Caco-2 (cell line): ENCODE data around the gene MAMDC2. TPM values are rescaled to one million over a fixed set of nuclear protein-coding genes. Genes with fewer than 3 reads are reported as not detected.

ENCODE experiments used
- BruUV-seq: library from RNA; stranded (reverse); fragments of 400-500 nt; replicated peaks from 2 replicates; lab custom pipeline; 2021; lab: Mats Ljungman, UMichigan
- CTCF ChIA-PET: fragments of 300-600 bp; sonication (Branson Sonifier 250); formaldehyde crosslinking; loops from one replicate; lab custom pipeline; 2022; ENCODE audit warnings: antibody characterized with exemption; lab: Charles Lee
- POLR2A ChIA-PET: fragments of 300-600 bp; sonication (Branson Sonifier 250); formaldehyde crosslinking; loops from one replicate; lab custom pipeline; 2022; ENCODE audit warnings: antibody characterized with exemption; lab: Charles Lee
- DNase-seq, 2 experiments: peaks; one replicate each; pipeline versions ENCODE4 v3.0.0 to v3.0.0-alpha.2; 2020 to 2022
- H3K27me3 ChIP-seq: replicated peaks from 2 replicates; pipeline ENCODE4 v1.6.0; 2011; ENCODE audit warnings: low read length; ENCODE audit not compliant: control insufficient read depth, insufficient read depth
- H3K36me3 ChIP-seq: 2 replicates; pipeline ENCODE4 v1.5.1; 2011; ENCODE audit warnings: low read length; ENCODE audit not compliant: control insufficient read depth, insufficient read depth
- H3K4me1 ChIP-seq: fragments of 250-450 bp; sonication (Bioruptor Pico); 2 replicates; pipeline ENCODE4 v1.5.1; 2020; ENCODE audit warnings: mild to moderate bottlenecking
- H3K4me3 ChIP-seq: 2 replicates; pipeline ENCODE4 v1.5.1; 2011; ENCODE audit warnings: low read depth, mild to moderate bottlenecking, control low read depth, low read length
- H3K9me3 ChIP-seq: fragments of 250-450 bp; sonication (Bioruptor Pico); 2 replicates; pipeline ENCODE4 v1.5.1; 2020; ENCODE audit warnings: mild to moderate bottlenecking, moderate library complexity
- H3K27ac Mint-ChIP-seq: one replicate; pipeline ENCODE4 v1.8.0; 2022; ENCODE audit warnings: mixed read lengths; ENCODE audit not compliant: unreplicated experiment
- H3K27me3 Mint-ChIP-seq: one replicate; pipeline ENCODE4 v1.8.0; 2022; ENCODE audit warnings: mixed read lengths; ENCODE audit not compliant: insufficient read depth, unreplicated experiment
- H3K36me3 Mint-ChIP-seq: one replicate; pipeline ENCODE4 v1.8.0; 2022; ENCODE audit warnings: mild to moderate bottlenecking, mixed read lengths; ENCODE audit not compliant: insufficient read depth, unreplicated experiment
- H3K4me1 Mint-ChIP-seq: one replicate; pipeline ENCODE4 v1.8.0; 2022; ENCODE audit warnings: low read depth, mixed read lengths; ENCODE audit not compliant: unreplicated experiment
- H3K4me3 Mint-ChIP-seq: one replicate; pipeline ENCODE4 v1.8.0; 2022; ENCODE audit warnings: mild to moderate bottlenecking, moderate library complexity, mixed read lengths; ENCODE audit not compliant: unreplicated experiment
- H3K9me3 Mint-ChIP-seq: one replicate; pipeline ENCODE4 v1.8.0; 2022; ENCODE audit warnings: mixed read lengths; ENCODE audit not compliant: unreplicated experiment
- intact Hi-C: fragments of 100-400 bp; cut with micrococcal nuclease; formaldehyde crosslinking; loops from one replicate; pipeline ENCODE4 v1.10.0; 2022; ENCODE audit not compliant: unreplicated experiment
- total RNA-seq: library from RNA; stranded (reverse); gene quantifications from 2 replicates; pipeline ENCODE4 v1.2.3, GENCODE V29; 2022
- TF ChIP-seq, protein P1 (sequence below), 2 experiments: fragments of 200-600 bp in 1 of 2; IDR thresholded peaks; 1 replicate in 1 of 2; 2 replicates in 1 of 2; pipeline versions ENCODE4 v1.5.1 to v1.8.0; 2011 to 2022; ENCODE audit warnings: antibody characterized with exemption in 1 of 2, control low read depth in 1 of 2, inconsistent platforms in 1 of 2, low read depth in 1 of 2, low read length in 1 of 2, mild to moderate bottlenecking in 1 of 2, moderate library complexity in 1 of 2; ENCODE audit not compliant: insufficient read depth in 1 of 2, severe bottlenecking in 1 of 2, unreplicated experiment in 1 of 2

Gene MAMDC2
- total RNA-seq, 1 experiment from 2014 or later: not detected

DNA sequence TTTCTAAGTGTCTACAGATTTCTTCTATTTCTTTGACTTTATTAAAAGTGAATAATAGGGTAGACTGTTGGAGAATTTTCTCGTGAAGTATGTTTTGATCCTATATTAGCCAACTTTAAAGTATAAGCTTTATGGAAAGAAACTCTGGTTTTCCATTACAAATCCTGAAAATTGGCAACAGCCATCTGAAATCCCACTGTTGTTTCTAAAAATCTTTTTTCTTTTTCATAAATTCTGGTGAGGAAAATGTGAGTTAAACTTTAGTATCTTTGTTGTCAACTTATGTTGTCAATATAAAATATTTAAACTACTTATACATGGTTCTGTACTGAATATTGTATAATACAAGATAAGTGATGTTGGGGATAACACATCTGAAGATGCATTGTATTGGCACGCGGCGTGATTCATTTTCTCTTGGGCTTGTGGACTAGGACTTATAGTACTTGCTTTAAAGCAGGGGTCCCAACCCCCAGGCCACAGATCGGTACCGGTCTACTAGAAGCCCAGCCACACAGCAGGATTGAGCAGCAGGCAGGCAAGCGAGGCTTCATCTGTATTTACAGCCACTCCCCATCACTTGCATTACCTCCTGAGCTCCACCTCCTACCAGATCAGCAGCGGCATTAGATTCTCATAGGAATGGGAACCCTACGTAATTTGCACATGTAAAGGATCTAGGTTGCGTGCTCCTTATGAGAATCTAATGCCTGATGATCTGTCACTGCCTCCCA, 12.7 kb downstream of the MAMDC2 start:
- Mint-ChIP-seq H3K36me3 (no peaks in the 10 kb centered on the region), H3K27me3 (peaks cover 4% of the 10 kb centered on the region), H3K4me1 (no peaks in the 10 kb centered on the region), H3K9me3 (no peaks in the 10 kb centered on the region), H3K4me3 (no peak overlapping the region), H3K27ac (no peak overlapping the region)
- ChIA-PET POLR2A (no interaction called here), CTCF (no interaction called here)
- no peaks in the 10 kb centered on the region for H3K4me1 ChIP-seq
- H3K9me3 ChIP-seq: no peaks in the 10 kb centered on the region
- no peaks in the 10 kb centered on the region for H3K36me3 ChIP-seq
- BruUV-seq: no TSS peak
- no peak for DNase-seq
- TF ChIP-seq, protein P1, sequence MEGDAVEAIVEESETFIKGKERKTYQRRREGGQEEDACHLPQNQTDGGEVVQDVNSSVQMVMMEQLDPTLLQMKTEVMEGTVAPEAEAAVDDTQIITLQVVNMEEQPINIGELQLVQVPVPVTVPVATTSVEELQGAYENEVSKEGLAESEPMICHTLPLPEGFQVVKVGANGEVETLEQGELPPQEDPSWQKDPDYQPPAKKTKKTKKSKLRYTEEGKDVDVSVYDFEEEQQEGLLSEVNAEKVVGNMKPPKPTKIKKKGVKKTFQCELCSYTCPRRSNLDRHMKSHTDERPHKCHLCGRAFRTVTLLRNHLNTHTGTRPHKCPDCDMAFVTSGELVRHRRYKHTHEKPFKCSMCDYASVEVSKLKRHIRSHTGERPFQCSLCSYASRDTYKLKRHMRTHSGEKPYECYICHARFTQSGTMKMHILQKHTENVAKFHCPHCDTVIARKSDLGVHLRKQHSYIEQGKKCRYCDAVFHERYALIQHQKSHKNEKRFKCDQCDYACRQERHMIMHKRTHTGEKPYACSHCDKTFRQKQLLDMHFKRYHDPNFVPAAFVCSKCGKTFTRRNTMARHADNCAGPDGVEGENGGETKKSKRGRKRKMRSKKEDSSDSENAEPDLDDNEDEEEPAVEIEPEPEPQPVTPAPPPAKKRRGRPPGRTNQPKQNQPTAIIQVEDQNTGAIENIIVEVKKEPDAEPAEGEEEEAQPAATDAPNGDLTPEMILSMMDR (IDR thresholded peaks at IDR 0.05; ENCODE audit: insufficient read depth in 1 of 2, low read depth in 1 of 2, low read length in 1 of 2, severe bottlenecking in 1 of 2, unreplicated experiment in 1 of 2): no peak
- no peaks in the 10 kb centered on the region for H3K27me3 ChIP-seq
- no peak overlapping the region for H3K4me3 ChIP-seq
- intact Hi-C loops: no loop called here

DNA sequence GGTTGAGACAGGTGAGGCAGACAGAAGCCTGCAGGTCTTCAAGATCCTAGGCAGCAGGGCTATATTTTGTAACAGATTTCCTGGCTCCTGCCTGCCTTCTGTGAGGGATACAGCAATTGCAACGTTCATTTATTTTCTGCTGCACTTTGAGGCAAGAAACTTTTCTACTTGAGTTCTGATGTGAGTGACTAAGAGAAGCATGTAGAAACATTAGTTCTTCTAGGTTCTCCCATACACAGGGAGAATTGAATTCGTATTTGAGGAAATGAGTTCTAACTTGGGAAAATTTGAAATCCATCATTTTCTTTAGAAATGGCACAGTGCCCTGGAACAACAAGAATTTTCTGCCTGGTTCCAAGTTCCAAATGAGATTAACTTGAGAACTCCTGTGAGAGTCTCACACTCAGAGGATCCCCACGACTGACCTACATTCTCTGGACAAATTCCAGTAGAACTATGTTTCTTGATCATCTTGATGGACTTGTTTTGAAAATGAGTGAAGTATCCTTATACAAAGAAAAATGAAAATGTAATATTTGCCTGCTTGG, 15.0 kb downstream of the MAMDC2 start:
- ChIA-PET POLR2A (no interaction called here), CTCF (no interaction called here)
- Mint-ChIP-seq H3K9me3 (no peaks in the 10 kb centered on the region), H3K27me3 (peaks cover 4% of the 10 kb centered on the region), H3K27ac (no peak overlapping the region), H3K36me3 (no peaks in the 10 kb centered on the region), H3K4me1 (no peaks in the 10 kb centered on the region), H3K4me3 (no peak overlapping the region)
- no peak for DNase-seq
- H3K4me3 ChIP-seq: no peak overlapping the region
- no TSS peak for BruUV-seq
- no peaks in the 10 kb centered on the region for H3K9me3 ChIP-seq
- intact Hi-C loops: no loop called here
- H3K27me3 ChIP-seq: no peaks in the 10 kb centered on the region
- H3K4me1 ChIP-seq: no peaks in the 10 kb centered on the region
- H3K36me3 ChIP-seq: no peaks in the 10 kb centered on the region
- TF ChIP-seq, protein P1 (IDR thresholded peaks at IDR 0.05; ENCODE audit: insufficient read depth in 1 of 2, low read depth in 1 of 2, low read length in 1 of 2, severe bottlenecking in 1 of 2, unreplicated experiment in 1 of 2): no peak

DNA sequence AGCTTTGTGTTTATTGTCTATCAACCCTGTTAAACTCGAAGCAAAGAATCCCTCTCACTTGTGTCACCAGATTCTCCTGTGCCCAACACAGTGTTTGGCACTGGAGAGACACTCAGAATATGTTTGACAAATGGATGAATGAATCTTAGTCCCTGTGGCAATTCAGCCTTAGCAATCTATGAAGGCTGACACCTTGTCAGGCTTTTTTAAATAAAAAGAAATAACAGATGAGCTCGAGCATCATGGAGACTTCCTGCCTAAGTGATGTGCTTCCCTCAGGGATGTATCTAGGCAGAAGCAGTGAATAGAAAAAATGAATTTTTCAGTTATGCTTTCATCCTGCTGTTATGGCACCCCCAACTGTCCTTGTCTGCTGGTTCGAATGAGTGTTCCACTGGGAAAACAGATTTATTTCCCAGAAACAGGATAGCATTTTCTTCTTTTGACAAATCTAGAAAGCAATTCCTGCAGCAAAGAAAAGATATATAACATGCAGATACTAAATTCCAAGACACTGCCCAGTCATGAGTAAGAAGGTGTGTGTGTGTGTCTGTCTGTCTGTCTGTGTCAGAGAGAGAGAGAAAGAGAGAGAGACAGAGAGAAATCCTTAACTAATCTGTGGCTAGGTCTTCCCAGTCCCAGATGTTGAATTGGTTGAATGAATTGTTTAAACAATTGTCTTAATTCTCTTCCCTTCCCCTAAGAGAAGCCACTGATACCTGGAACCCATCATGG, 16.7 kb downstream of the MAMDC2 start:
- Mint-ChIP-seq H3K27ac (no peak overlapping the region), H3K27me3 (no peaks in the 10 kb centered on the region), H3K4me1 (no peaks in the 10 kb centered on the region), H3K4me3 (no peak overlapping the region), H3K9me3 (no peaks in the 10 kb centered on the region), H3K36me3 (no peaks in the 10 kb centered on the region)
- Histone ChIP-seq H3K27me3 (no peaks in the 10 kb centered on the region), H3K9me3 (no peaks in the 10 kb centered on the region), H3K36me3 (no peaks in the 10 kb centered on the region), H3K4me3 (no peak overlapping the region), H3K4me1 (no peaks in the 10 kb centered on the region)
- DNase-seq: no peak
- intact Hi-C loops: no loop called here
- POLR2A ChIA-PET: no interaction called here
- CTCF ChIA-PET: no interaction called here
- TF ChIP-seq, protein P1 (IDR thresholded peaks at IDR 0.05; ENCODE audit: insufficient read depth in 1 of 2, low read depth in 1 of 2, low read length in 1 of 2, severe bottlenecking in 1 of 2, unreplicated experiment in 1 of 2): no peak
- BruUV-seq: no TSS peak
